AG09309 (cell line): ENCODE data around the gene OR9Q1.
"Not testable (repeated sequence)": the region's sequence is repeated elsewhere in the genome, so short reads cannot be mapped to it uniquely, and the experiment has no call there.

Experiments
- DNase-seq: peaks from one replicate; pipeline ENCODE4 v3.0.0-alpha.2; 2010; ENCODE audit warnings: low read depth
- H3K4me3 ChIP-seq: 2 replicates; pipeline ENCODE4 v1.5.1; 2011; ENCODE audit warnings: mild to moderate bottlenecking, low read depth, low read length, moderate library complexity; ENCODE audit not compliant: control insufficient read depth
- TF ChIP-seq, protein P1 (sequence below): IDR thresholded peaks from 2 replicates; pipeline ENCODE4 v1.5.1; 2011; ENCODE audit warnings: mild to moderate bottlenecking, low read depth, low read length, inconsistent platforms; ENCODE audit not compliant: insufficient read depth, control insufficient read depth; ENCODE audit errors: missing control alignments

The OR9Q1 gene

DNA sequence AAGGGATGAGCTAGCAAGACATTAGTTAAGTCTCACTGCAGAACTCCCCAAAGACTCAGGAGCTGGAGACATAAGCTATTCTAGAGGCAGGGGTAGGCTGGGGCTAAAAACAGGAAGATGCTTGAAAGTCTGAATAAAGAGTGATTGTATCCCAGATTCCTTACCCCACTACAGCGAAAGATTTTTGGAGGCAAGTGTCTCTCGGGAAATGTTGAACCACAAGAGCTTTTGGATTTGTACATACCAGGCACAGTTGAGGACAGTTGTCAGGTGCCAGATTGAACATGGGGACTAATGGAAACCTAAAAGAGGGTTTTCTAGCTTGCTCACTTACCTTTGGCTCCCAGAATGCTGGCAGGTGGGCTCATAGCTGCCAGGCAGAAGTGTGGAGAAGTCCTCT lies 43.5 kb upstream of the OR9Q1 start:
- no peak overlapping the region for H3K4me3 ChIP-seq
- TF ChIP-seq, protein P1, sequence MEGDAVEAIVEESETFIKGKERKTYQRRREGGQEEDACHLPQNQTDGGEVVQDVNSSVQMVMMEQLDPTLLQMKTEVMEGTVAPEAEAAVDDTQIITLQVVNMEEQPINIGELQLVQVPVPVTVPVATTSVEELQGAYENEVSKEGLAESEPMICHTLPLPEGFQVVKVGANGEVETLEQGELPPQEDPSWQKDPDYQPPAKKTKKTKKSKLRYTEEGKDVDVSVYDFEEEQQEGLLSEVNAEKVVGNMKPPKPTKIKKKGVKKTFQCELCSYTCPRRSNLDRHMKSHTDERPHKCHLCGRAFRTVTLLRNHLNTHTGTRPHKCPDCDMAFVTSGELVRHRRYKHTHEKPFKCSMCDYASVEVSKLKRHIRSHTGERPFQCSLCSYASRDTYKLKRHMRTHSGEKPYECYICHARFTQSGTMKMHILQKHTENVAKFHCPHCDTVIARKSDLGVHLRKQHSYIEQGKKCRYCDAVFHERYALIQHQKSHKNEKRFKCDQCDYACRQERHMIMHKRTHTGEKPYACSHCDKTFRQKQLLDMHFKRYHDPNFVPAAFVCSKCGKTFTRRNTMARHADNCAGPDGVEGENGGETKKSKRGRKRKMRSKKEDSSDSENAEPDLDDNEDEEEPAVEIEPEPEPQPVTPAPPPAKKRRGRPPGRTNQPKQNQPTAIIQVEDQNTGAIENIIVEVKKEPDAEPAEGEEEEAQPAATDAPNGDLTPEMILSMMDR: no peak
- DNase-seq: no peak

DNA sequence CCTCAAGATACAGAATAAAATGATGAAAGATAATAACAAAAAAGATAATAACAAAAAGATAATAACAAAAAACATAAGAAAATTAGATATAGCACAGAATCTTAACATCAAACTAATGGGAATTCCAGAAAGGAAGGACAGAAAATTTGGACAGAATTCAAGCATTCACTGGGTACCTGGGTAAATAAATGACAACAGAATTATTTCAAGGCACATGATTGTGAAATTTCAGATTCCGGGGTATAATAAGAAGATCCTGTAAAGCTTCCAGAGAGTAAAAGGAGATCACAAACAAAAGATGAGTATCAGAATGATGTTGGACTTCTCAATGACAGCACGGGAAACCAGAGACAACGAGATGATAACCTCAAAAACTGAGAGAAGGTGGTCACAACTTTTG lies 42.1 kb upstream of the OR9Q1 start:
- TF ChIP-seq, protein P1: no peak
- DNase-seq: no peak
- H3K4me3 ChIP-seq: no peak overlapping the region

DNA sequence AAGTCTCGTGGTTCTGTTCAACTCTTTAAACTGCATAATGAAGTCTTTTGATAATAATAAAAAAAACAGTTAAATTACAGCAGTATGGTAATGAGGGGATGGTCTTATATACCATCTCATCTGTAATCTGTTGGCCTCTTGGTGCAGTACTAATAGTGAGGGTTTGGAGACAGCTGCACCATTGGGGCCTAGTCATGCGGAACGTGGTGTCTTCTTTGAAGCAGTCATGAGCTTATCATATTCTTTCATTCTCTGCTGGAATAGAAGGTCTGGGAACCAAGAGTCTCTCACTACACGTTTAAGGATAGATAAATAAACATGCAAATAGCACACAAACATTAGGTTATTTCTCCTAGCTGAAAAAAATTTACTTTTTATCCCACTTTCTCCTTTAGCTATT lies 40.9 kb upstream of the OR9Q1 start:
- TF ChIP-seq, protein P1: no peak
- DNase-seq: no peak
- H3K4me3 ChIP-seq: no peak overlapping the region

DNA sequence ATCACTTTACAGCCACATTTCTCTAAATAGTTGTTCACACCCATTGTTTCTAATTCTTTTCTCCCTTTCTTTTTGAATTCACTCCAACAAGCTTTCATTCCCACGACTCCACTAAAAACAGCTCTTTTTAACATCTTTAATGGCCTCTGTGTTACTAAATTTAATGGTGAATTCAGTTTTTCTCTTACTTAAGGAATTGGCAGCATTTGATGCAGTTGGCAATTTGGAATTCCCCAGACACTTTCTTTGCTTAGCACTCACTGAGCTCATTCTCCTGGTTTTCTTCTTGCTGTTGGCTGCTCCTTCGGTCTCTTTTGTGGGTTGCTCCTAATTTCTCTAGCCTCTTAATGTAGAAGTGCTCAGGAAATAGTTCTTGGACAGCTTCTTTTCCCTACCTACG lies 40.5 kb upstream of the OR9Q1 start:
- H3K4me3 ChIP-seq: no peak overlapping the region
- TF ChIP-seq, protein P1: no peak
- no peak for DNase-seq

DNA sequence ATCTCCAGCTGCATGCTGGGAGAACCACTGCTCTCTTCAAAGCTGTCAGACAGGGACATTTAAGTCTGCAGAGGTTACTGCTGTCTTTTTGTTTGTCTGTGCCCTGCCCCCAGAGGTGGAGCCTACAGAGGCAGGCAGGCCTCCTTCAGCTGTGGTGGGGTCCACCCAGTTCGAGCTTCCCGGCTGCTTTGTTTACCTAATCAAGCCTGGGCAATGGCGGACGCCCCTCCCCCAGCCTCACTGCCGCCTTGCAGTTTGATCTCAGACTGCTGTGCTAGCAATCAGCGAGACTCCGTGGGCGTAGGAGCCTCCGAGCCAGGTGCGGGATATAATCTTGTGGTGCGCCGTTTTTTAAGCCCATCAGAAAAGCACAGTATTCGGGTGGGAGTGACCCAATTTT lies 24.2 kb upstream of the OR9Q1 start:
- not testable (repeated sequence) for DNase-seq

DNA sequence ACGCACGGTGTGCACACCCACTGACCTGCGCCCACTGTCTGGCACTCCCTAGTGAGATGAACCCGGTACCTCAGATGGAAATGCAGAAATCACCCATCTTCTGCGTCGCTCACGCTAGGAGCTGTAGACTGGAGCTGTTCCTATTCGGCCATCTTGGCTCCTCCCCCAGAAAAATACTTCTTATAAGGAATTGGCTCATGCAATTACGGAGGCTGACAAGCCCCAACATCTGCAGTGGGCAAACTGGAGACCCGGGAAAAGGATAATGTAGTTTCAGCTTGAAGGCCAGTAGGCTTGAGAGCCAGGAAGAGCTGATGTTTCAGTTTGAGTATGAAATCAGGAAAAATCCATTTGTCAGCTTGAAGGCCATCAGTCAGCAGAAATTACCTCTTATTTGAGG lies 23.7 kb upstream of the OR9Q1 start:
- DNase-seq, H3K4me3 ChIP-seq: not testable (repeated sequence)

More for the DNA sequence above, 24.2 kb upstream of the OR9Q1 start:
- not testable (repeated sequence) for H3K4me3 ChIP-seq

DNA sequence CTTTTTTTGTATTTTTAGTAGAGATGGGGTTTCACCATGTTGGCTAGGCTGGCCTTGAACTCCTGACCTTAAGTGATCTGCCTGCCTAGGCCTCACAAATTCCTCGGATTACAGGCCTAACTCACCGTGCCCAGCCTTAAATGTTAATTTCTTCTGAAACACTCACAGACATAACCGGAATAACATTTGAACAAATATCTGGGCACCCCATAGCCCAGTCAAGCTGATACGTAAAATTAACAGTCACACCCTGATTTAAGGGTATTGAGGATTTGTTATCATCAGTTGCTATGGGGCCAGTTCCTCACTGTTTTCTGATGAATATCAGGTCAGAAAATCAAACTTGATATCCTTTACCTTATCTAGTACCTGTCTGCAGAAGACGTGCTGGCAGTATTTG lies 23.0 kb upstream of the OR9Q1 start:
- DNase-seq: no peak
- H3K4me3 ChIP-seq: no peak overlapping the region
- TF ChIP-seq, protein P1: no peak

DNA sequence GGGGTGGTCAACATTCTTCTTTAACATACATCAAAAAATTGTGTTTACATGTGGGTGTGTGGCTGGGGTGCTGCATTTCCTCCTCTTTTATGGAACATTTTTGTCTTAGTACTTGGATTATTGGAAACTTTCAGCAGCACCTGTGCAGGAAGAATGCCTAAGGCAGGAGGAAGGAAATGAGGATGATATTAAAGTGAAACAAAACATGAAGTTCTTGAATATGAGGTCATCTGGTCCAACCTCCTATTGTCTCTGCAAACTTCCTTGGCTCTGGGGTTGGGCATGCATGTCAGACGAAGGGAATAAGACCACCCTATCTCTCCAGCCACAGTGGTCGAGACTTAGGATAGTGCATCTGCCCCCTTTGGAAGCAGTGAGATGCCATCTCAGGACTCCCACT lies 20.6 kb upstream of the OR9Q1 start:
- TF ChIP-seq, protein P1: no peak
- no peak for DNase-seq
- H3K4me3 ChIP-seq: no peak overlapping the region
